Activated CD8-positive, alpha-beta memory T cell treated with anti-CD3 and anti-CD28 coated beads, Interleukin-2, amount 50 U/mL, for 1 hour (primary cell): ENCODE results near the gene YARS1.

Experiments
- DNase-seq: peaks from one replicate; pipeline ENCODE4 v3.0.0-alpha.2; 2020; ENCODE audit errors: extremely low read depth

Gene YARS1

DNA sequence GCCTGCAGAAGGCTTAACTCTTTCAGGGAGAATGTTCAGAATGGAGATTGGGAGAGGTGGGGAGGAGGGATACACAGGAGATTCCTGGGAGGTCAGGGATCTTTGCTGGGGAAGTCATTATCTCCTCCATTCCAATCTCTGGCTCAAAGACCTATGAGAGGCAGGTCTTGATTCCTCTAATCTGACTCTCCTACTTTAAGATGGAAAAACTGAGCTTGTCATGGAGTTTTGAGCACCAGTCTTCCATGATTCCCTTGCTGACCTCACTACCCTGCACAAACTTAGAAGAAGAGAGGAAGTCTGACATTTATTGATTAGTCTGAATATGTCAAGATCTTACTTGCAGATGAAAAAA lies 73.1 kb downstream of the YARS1 start:
- no peak for DNase-seq

GRCh38 chr1:32743380-32744070 lies 73.6 kb downstream of the YARS1 start:
- no peak for DNase-seq

DNA sequence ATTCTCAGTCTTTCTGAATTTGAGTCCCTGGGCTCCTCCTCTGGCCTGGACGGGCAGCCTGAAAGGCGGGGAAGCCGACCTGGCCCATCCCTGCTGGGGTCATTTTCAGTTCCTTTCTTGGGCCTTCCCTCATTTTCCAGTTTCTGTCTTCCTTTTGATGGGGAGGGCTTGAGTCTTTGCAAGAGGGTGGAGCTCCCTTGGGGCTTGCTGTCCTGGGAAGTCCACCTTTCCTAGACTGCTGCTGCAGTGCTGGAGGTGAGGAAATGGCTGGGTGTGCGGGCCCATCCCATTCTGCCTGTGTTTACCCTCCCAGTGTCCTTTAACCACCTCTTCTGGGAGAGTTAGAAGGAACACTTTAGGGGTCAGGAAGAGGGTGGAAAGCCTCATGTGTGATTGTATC lies 74.2 kb downstream of the YARS1 start:
- DNase-seq, result no peak

- no peak for DNase-seq
Measured at GRCh38 chr1:32742199-32742947, 74.8 kb downstream of the YARS1 start.

- DNase-seq, result no peak
Measured at GRCh38 chr1:32741413-32742198, 75.6 kb downstream of the YARS1 start.

DNA sequence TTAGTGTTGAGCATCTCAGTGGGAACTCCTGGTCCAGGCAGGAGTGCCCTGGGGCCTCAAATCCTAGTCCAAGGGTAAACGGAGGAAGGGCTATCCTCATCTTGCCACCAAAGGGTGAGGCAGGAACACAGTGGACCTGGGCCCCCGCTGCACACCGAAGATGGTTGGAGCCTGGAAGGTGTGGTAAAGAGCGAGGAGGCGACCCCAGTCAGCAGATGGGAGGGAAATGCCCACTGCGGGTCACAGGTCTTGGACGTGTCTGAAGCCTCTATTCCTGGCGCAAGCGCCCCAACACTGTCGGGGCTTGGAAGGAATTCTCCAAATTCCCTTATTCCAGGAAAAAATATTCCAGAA lies 76.1 kb downstream of the YARS1 start:
- no peak for DNase-seq

DNA sequence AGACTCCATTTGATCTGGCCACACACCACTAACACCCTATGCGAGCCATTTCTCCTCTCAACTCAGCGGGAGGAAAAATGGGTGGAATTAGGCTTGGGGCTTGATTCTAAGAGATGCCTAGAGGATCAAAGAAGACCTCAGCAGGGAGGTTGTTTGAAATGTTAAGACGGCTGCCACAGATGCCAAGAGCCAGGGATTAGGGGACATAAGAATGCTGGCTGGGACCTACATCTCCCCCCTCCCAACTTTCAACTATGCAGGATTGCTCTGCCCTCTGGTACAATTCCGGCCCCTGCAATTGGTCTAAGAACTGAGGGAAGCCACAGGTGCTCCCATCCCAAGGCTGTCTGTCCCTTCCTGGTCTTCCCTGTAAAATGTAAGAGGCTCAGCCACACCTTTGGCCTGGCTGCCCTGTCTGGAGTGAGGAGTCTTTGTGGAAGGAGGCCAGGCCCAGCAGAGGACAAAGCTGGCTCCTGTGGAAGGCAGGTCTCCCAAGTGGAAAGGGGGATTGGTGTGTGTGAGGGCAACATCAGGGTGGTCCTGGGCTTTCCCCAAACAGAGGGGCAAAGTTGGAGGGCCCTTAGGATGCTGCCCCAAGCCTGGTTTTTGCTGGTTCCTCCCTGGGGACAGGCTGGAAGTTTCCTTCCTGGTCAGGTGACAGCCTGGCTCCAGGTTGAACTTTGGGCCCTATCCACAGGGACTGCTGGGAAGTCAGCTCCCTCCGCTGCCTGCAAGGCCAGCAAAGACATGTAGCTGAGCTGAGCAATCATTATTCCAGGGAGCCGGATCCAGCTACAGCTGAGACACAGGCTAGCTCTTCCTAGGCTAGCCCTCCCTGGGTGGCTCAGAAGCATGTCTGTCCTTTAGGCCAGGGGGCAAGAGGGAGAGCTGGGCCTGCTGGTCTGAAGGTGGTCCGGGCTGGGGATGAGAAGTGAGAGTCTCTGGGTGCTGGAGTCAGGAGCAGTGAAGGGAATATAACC lies 80.1 kb downstream of the YARS1 start:
- DNase-seq, result no peak

- DNase-seq, result no peak
Measured at GRCh38 chr1:32733582-32734321, 83.4 kb downstream of the YARS1 start.

- no peak for DNase-seq
Measured at GRCh38 chr1:32729254-32730046, 87.7 kb downstream of the YARS1 start.

GRCh38 chr1:32728413-32729077 lies 88.6 kb downstream of the YARS1 start:
- no peak for DNase-seq

DNA sequence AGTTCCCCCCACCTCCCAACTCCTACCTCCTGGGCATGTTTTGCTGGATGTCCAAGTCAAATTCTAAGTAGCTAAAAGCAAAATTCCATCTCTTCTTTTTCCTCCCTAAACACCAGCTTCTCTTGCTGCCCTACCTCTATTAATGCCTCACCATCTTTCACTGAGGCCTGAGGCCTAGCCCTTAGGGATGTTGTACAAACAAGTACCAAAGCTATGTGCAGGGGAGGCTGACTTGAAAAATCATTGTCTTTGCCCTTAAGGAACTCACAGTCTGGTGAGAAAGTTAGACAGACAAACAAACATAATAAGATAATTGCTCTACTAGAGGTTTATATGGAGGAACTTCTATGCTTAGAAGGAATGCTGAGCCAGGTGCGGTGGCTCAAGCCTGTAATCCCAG lies 89.3 kb downstream of the YARS1 start:
- no peak for DNase-seq

- DNase-seq, result no peak
Measured at GRCh38 chr1:32725615-32725982, 91.6 kb downstream of the YARS1 start.
